Esophagus (tissue), 2 donors: Measurements from ENCODE around the gene RAD51B. TPM values are rescaled to one million over a fixed set of nuclear protein-coding genes. Genes with fewer than 3 reads are reported as not detected.

ENCODE experiments used
- H3K27ac ChIP-seq, 2 donors: one replicate each; pipeline ENCODE4 v1.5.1; 2013; ENCODE audit warnings: low read depth in 2 of 2, mild to moderate bottlenecking in 2 of 2, inconsistent platforms in 1 of 2, low read length in 1 of 2, moderate library complexity in 1 of 2
- H3K27me3 ChIP-seq, 2 donors: one replicate each; pipeline ENCODE4 v1.6.1; 2013; ENCODE audit warnings: low read length in 2 of 2, control low read depth in 1 of 2, mild to moderate bottlenecking in 1 of 2; ENCODE audit not compliant: insufficient read depth in 2 of 2, control insufficient read depth in 1 of 2
- H3K36me3 ChIP-seq, 2 donors: one replicate each; pipeline ENCODE4 v1.6.1; 2013; ENCODE audit warnings: low read length in 1 of 2; ENCODE audit not compliant: control insufficient read depth in 2 of 2, insufficient read depth in 2 of 2
- H3K4me1 ChIP-seq, 2 donors: one replicate each; pipeline ENCODE4 v1.6.1; 2013; ENCODE audit warnings: low read length in 1 of 2; ENCODE audit not compliant: control insufficient read depth in 2 of 2, insufficient read depth in 2 of 2
- H3K4me3 ChIP-seq, 2 donors: one replicate each; pipeline ENCODE4 v1.5.1; 2013; ENCODE audit warnings: low read length in 2 of 2, mild to moderate bottlenecking in 2 of 2, low read depth in 1 of 2, moderate library complexity in 1 of 2
- H3K9me3 ChIP-seq, 2 donors: one replicate each; pipeline ENCODE4 v1.6.1; 2013; ENCODE audit warnings: mild to moderate bottlenecking in 2 of 2, low read depth in 1 of 2, low read length in 1 of 2, moderate library complexity in 1 of 2; ENCODE audit not compliant: control insufficient read depth in 2 of 2, insufficient read depth in 1 of 2
- WGBS, 2 donors: extraction: QIAGEN DNeasy Blood & Tissue Kit; methylation state at CpG; one replicate each; pipeline ENCODE4 v1.1.7; 2013; 5-methylcytosine and 5-hydroxymethylcytosine counted together
- polyA plus RNA-seq, 2 donors: library from polyadenylated mRNA; stranded (reverse); fragments of 200-250 nt; gene quantifications; one replicate each; pipeline ENCODE4 v1.2.3, GENCODE V29; 2013
- donor health status: healthy with polysubstance abuse.
- donor health status: Bipolar disorder and iron deficiency.

RAD51B gene
- polyA plus RNA-seq, 2 donors = 3.2 to 4.0 TPM

DNA sequence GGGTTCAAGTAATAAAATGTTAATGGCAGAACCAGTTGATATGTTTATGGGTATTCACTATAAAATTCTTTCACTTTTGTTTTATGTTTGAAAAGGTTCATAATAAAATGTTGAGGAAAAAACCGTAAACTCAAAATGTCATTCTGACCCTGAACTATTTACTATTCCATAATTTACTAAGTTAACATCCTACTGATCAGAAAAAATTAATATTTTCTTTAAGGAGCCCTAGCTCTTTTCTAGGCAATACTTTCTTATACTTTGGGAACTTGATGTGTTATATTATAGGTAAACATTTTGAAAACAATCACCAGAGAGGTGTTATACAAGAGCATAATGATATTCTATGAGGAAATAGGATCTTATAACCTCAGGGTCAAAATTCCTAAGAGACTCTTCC is 638.7 kb downstream of the RAD51B start:
- H3K4me1 ChIP-seq = peaks cover 0 to 2% of the 10 kb centered on the region in 2 donors
- 42 to 66% methylated on average over 1 of the region's 1 CpG for WGBS, 2 donors
- no peaks in the 10 kb centered on the region for H3K27me3 ChIP-seq
- H3K36me3 ChIP-seq = no peaks in the 10 kb centered on the region
- no peaks in the 10 kb centered on the region for H3K9me3 ChIP-seq
- H3K4me3 ChIP-seq = no peak overlapping the region
- H3K27ac ChIP-seq = no peak overlapping the region

DNA sequence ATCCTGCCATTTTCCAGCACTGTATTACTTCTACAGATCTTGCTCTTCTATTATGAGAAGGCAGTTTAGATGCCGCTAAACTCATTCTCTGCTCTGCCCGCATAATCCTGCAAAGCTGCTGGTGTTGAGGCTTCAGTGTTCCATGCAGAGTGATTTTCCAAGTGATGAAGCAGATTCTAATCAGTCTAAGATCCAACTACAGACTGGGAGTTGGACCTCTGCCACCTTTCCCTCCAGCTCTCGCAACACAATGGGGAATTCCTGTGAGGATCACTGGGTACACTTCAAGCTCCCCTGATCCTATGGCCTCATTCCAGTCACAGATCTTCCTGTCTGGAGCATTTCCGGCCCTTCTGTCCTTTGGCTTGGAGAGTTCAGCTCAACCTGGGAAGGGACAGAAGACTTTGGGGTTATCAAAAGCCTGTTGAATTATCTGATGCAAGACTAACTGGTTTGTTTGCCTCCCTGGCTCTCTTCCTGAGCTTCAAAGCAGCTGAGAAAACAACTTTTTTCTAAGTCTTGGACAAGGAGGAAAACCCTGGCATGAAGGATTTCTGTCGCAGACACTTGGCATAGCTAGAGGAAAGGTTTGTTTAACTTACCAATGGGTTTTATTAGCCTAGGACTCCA is 639.4 kb downstream of the RAD51B start:
- no peak overlapping the region for H3K4me3 ChIP-seq

DNA sequence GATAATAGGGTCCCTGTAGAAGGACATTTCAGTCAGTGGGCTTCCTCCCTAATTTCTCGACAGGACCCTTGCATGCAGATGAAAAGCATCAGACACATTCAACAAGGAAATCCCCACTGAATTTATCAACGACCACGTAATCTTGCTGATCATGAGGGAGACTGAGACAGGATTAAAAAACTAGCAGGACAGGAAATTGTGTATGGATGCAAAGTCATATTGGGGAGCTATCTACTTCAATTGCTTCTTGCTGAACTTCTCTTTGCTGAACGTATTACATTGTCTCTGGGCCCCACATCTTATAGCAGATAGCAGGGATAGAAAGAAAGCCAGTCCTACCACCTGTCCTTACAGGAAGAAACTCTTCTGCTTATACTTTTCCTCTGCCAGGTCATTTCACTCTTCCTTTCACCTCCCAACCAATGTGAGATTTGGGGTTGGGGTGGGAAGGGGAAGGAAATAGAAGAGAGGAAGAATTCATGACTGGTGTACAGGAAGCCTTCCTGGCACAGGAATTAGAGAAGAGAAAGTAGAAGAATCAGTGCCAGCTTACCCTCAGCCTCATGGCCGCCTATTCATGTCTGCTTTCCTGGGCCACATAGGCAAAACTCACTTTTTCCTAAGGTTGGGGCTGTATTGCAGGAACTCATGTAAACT is 640.0 kb downstream of the RAD51B start:
- 32 to 35% methylated on average over 5 of the region's 5 CpGs for WGBS, 2 donors
- Histone ChIP-seq H3K4me3 (no peak overlapping the region), H3K27me3 (no peaks in the 10 kb centered on the region), H3K9me3 (no peaks in the 10 kb centered on the region), H3K27ac (peak overlapping the region; percentile 71 to 87), H3K4me1 (peaks cover 0 to 2% of the 10 kb centered on the region in 2 donors), H3K36me3 (no peaks in the 10 kb centered on the region)

More for the DNA sequence above, 639.4 kb downstream of the RAD51B start:
- H3K27ac ChIP-seq = peak overlapping the region; percentile 71 to 87
- H3K4me1 ChIP-seq = peaks cover 0 to 2% of the 10 kb centered on the region in 2 donors
- H3K9me3 ChIP-seq = no peaks in the 10 kb centered on the region
- H3K36me3 ChIP-seq = no peaks in the 10 kb centered on the region
- 21 to 25% methylated on average over 5 of the region's 5 CpGs for WGBS, 2 donors
- no peaks in the 10 kb centered on the region for H3K27me3 ChIP-seq

DNA sequence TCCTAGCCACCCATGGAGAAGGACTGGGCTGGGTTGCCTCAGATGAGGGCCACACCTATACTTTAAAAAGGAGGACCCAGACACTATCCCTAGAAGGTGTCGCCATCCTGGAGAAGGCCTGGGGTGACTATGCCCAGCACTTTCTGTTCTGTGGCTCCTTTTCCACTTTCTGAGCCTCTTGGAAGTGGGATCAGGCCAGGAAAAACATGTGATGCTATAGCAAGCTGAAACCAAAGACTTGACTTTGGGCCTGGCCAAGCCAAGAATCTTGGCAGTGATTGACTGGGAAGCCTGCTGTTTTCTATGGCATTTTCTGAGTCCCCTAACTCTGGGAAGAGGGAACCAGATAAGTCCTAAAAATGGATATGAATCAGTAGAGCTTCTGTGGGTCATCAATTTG is 641.0 kb downstream of the RAD51B start:
- peak overlapping the region; percentile 38 to 47 for H3K27ac ChIP-seq
- no peaks in the 10 kb centered on the region for H3K9me3 ChIP-seq
- H3K27me3 ChIP-seq = no peaks in the 10 kb centered on the region
- peaks cover 0 to 2% of the 10 kb centered on the region in 2 donors for H3K4me1 ChIP-seq
- WGBS, 2 donors = 90 to 93% methylated on average over 1 of the region's 1 CpG
- no peak overlapping the region for H3K4me3 ChIP-seq
- H3K36me3 ChIP-seq = no peaks in the 10 kb centered on the region

DNA sequence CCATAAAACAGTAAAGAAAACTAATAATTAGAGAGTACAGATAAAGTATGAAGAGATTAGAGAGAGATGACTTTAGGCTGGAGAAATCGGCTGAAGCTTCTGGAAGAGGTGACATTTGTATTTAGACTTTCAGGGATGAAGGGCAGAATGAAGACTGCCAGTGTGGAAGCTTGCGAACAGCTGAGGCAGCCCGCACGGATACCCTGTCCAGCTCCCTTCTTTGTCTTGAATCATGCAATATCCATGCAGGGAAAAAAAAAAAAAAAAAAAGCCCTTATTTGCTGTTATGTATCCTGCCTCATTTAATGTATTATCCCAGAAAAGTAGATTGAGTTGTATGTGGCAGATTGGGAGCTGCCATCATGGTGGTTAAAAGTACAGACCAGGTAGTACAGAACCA is 641.5 kb downstream of the RAD51B start:
- no peaks in the 10 kb centered on the region for H3K36me3 ChIP-seq
- WGBS, 2 donors = 79 to 96% methylated on average over 4 of the region's 4 CpGs
- no peaks in the 10 kb centered on the region for H3K9me3 ChIP-seq
- no peak overlapping the region for H3K4me3 ChIP-seq
- no peaks in the 10 kb centered on the region for H3K27me3 ChIP-seq
- H3K27ac ChIP-seq = no peak overlapping the region
- H3K4me1 ChIP-seq = peaks cover 0 to 2% of the 10 kb centered on the region in 2 donors

DNA sequence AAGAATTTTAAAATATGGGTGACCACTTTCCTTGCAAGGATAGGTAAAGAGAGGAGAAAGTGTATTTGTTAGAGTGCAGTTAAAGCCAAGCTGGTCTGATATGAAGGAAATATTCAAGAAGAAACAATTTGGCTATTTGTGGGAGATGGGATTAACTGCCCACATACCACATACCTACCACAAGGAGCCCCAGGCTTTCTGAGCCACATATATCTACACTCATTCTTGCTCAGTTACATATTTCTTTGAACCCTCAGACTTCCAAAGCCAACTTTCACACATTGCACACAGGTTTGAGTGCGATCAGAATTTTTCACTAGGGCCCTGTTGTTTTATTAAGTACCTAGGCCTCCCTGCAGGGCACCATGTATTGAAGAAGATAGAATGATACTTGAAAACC is 643.1 kb downstream of the RAD51B start:
- WGBS, 2 donors = 97% methylated on average over 1 of the region's 1 CpG
- Histone ChIP-seq H3K36me3 (no peaks in the 10 kb centered on the region), H3K27ac (no peak overlapping the region), H3K9me3 (no peaks in the 10 kb centered on the region), H3K27me3 (no peaks in the 10 kb centered on the region), H3K4me1 (peaks cover 0 to 2% of the 10 kb centered on the region in 2 donors), H3K4me3 (no peak overlapping the region)

DNA sequence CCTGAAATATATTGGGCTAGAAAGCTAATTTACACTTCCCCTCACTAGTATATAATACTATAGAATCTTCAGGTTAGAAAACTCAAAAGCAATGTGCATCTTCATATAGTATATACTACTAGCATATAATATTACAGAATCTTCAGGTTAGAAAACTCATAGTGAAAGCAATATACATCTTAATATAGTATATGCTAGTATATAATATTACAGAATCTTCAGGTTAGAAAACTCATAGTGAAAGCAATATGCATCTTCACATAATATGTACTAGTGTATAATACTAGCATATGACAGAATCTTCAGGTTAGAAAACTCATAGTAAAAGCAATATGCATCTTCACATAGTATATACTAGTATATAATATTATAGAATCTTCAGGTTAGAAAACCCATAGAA is 643.7 kb downstream of the RAD51B start:
- no peaks in the 10 kb centered on the region for H3K36me3 ChIP-seq
- H3K4me1 ChIP-seq = peaks cover 0 to 2% of the 10 kb centered on the region in 2 donors
- no peak overlapping the region for H3K4me3 ChIP-seq
- no peaks in the 10 kb centered on the region for H3K9me3 ChIP-seq
- H3K27me3 ChIP-seq = no peaks in the 10 kb centered on the region
- no peak overlapping the region for H3K27ac ChIP-seq

DNA sequence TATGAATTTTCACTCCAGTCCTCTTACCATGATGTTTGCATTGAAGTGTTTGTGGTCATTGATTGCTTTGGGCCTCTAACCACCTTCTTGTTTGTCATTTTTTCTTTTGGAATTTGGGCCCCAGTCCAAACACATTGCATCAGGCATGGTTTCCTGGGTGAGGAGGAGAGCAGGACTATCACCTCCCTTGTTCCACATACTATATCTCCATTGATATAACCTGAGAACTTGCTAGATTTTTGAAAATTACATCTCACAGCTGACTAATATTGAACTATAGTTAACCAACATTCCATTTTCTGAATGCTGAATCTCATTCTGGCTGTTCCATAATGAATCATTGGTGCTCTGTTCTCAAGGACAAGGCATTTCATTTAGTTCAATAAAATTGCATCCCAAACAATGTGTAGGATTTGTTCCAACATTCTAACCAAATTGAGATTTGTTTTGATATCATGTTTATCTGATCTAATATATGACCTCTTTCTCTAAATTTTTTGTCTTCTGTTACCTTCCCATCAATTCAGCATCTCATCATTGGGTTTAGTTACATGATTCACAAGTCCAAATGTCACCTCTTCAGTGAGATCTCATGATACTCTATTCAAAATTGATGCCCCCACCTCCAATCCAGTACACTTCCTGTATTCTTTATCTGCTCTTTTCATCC is 644.3 kb downstream of the RAD51B start:
- H3K27ac ChIP-seq = no peak overlapping the region
- no peaks in the 10 kb centered on the region for H3K36me3 ChIP-seq
- H3K27me3 ChIP-seq = no peaks in the 10 kb centered on the region
- no peaks in the 10 kb centered on the region for H3K9me3 ChIP-seq
- H3K4me1 ChIP-seq = peaks cover 0 to 2% of the 10 kb centered on the region in 2 donors
- H3K4me3 ChIP-seq = no peak overlapping the region

DNA sequence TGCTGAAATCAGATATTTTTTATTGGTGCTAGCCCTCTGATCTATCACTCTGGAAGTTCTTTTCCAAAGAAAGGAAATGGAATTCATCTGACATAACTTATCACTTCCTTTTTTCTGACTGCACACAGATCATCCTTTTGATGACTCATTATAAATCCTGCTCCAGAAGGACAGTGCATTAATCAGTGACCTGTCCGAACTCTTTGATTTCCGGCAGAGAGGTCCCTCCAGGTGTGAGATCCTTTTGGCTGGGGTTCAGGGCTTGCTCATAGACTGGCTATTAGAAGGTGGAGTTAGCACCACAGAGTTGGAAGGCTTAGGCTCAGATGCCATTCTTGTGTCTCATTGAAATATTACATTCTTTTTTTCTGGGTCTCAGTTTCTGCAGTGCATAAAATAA is 645.1 kb downstream of the RAD51B start:
- Histone ChIP-seq H3K4me3 (no peak overlapping the region), H3K9me3 (no peaks in the 10 kb centered on the region), H3K27me3 (no peaks in the 10 kb centered on the region), H3K4me1 (peaks cover 0 to 4% of the 10 kb centered on the region in 2 donors), H3K27ac (no peak overlapping the region), H3K36me3 (no peaks in the 10 kb centered on the region)
- WGBS, 2 donors = 44 to 48% methylated on average over 2 of the region's 2 CpGs
